ENCODE results near the gene MBOAT1. TPM values are rescaled to one million over a fixed set of nuclear protein-coding genes. Genes with fewer than 3 reads are reported as not detected.

The MBOAT1 gene
- total and polyA plus RNA-seq, 3 experiments from 2014 or later, result 3.2 to 12.5 (median 11.6) TPM

- CTCF ChIA-PET, result no interaction called here
- Histone ChIP-seq H3K9me3 (ENCODE audit: low read length) (no peaks in the 10 kb centered on the region), H3K4me3 (ENCODE audit: low read length) (no peak overlapping the region), H3K27ac (ENCODE audit: low read depth, low read length) (no peak overlapping the region), H3K27me3 (ENCODE audit: insufficient read depth, low read length, poor library complexity, severe bottlenecking) (no peaks in the 10 kb centered on the region), H3K4me1 (ENCODE audit: insufficient read depth, low read length) (no peaks in the 10 kb centered on the region), H3K36me3 (ENCODE audit: insufficient read depth, low read length) (no peaks in the 10 kb centered on the region)
- Mint-ChIP-seq H3K36me3 (peaks cover 10 to 43% (median 19%) of the 10 kb centered on the region in 3 donors), H3K4me3 (no peak overlapping the region), H3K27ac (no peak overlapping the region), H3K9me3 (no peaks in the 10 kb centered on the region), H3K4me1 (no peaks in the 10 kb centered on the region), H3K27me3 (no peaks in the 10 kb centered on the region)
- POLR2A ChIA-PET, result no interaction called here
- no peak for DNase-seq
These were observed 76.5 kb downstream of the MBOAT1 start for GRCh38 chr6:20135677-20136268.

DNA sequence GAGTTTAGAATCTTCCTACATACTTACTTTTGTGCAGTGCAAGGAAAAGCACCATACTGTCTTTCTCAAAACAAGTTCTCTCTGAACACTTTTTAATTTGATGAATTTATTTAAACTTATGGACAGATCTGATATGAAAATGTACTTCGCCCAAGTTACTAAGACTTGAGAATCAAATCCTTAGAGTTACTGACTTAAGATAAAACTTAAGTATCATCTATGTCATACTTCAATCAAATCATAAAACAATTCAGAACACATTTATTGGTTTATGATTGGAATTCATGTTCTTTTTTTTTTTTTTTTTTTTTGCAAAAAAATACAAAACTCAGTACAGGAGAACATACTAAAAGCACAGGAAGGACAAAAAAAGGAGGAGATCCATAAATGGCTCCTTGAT lies 77.7 kb downstream of the MBOAT1 start:
- Histone ChIP-seq H3K4me3 (ENCODE audit: low read length) (no peak overlapping the region), H3K36me3 (ENCODE audit: insufficient read depth, low read length) (no peaks in the 10 kb centered on the region), H3K9me3 (ENCODE audit: low read length) (no peaks in the 10 kb centered on the region), H3K27me3 (ENCODE audit: insufficient read depth, low read length, poor library complexity, severe bottlenecking) (no peaks in the 10 kb centered on the region), H3K4me1 (ENCODE audit: insufficient read depth, low read length) (no peaks in the 10 kb centered on the region), H3K27ac (ENCODE audit: low read depth, low read length) (no peak overlapping the region)
- POLR2A ChIA-PET, result no interaction called here
- DNase-seq, result no peak
- Mint-ChIP-seq H3K27ac (no peak overlapping the region), H3K9me3 (no peaks in the 10 kb centered on the region), H3K27me3 (no peaks in the 10 kb centered on the region), H3K36me3 (peaks cover 7 to 39% (median 12%) of the 10 kb centered on the region in 3 donors), H3K4me1 (no peaks in the 10 kb centered on the region), H3K4me3 (no peak overlapping the region)
- CTCF ChIA-PET, result no interaction called here

GRCh38 chr6:20129290-20130088 lies 82.8 kb downstream of the MBOAT1 start:
- Mint-ChIP-seq H3K4me1 (peaks cover 5 to 7% (median 5%) of the 10 kb centered on the region in 3 donors), H3K27me3 (no peaks in the 10 kb centered on the region), H3K36me3 (peaks cover 4 to 43% (median 6%) of the 10 kb centered on the region in 3 donors), H3K4me3 (no peak overlapping the region), H3K9me3 (no peaks in the 10 kb centered on the region), H3K27ac (peak overlapping the region in 2 of 8 donors; percentile 18 to 24)
- Histone ChIP-seq H3K27me3 (ENCODE audit: insufficient read depth, low read length, poor library complexity, severe bottlenecking) (no peaks in the 10 kb centered on the region), H3K36me3 (ENCODE audit: insufficient read depth, low read length) (no peaks in the 10 kb centered on the region), H3K9me3 (ENCODE audit: low read length) (no peaks in the 10 kb centered on the region), H3K4me1 (ENCODE audit: insufficient read depth, low read length) (no peaks in the 10 kb centered on the region), H3K4me3 (ENCODE audit: low read length) (no peak overlapping the region), H3K27ac (ENCODE audit: low read depth, low read length) (no peak overlapping the region)
- POLR2A ChIA-PET, result no interaction called here
- CTCF ChIA-PET, result interaction anchor here (0.7 kb wide), 1 partner anchor 11 kb away, joined by 3 read pairs; no protein-coding TSS in a partner anchor
- DNase-seq, result no peak

DNA sequence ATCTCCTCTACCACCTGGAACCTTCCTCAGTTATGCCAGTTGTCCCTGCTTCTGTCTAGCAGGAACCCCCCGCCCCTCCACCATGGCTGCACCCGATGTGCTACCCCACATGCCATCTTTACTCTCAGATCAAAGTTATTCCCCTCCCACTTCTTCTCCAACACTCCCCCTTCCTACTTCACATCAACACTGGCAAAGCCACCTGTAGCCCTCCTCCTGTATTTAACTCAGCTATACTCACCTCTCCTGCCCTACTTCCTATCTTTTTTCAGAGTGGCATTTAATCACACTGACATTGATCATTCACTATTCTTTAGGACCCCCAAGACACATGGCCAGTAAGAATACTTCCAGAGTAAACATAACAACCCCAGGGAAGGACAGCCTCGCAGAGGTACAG lies 84.3 kb downstream of the MBOAT1 start:
- peak overlapping the region in 1 of 8 donors; percentile 0 for H3K27ac Mint-ChIP-seq
- Histone ChIP-seq H3K9me3 (ENCODE audit: low read length) (no peaks in the 10 kb centered on the region), H3K27ac (ENCODE audit: low read depth, low read length) (no peak overlapping the region), H3K27me3 (ENCODE audit: insufficient read depth, low read length, poor library complexity, severe bottlenecking) (no peaks in the 10 kb centered on the region), H3K36me3 (ENCODE audit: insufficient read depth, low read length) (no peaks in the 10 kb centered on the region), H3K4me3 (ENCODE audit: low read length) (no peak overlapping the region), H3K4me1 (ENCODE audit: insufficient read depth, low read length) (no peaks in the 10 kb centered on the region)
- POLR2A ChIA-PET, result no interaction called here
- DNase-seq, result no peak
- H3K27me3 Mint-ChIP-seq, result no peaks in the 10 kb centered on the region
- peaks cover 5 to 7% (median 5%) of the 10 kb centered on the region in 3 donors for H3K4me1 Mint-ChIP-seq
- peaks cover 0 to 49% (median 2%) of the 10 kb centered on the region in 3 donors for H3K36me3 Mint-ChIP-seq
- H3K9me3 Mint-ChIP-seq, result no peaks in the 10 kb centered on the region
- CTCF ChIA-PET, result no interaction called here
- H3K4me3 Mint-ChIP-seq, result no peak overlapping the region

DNA sequence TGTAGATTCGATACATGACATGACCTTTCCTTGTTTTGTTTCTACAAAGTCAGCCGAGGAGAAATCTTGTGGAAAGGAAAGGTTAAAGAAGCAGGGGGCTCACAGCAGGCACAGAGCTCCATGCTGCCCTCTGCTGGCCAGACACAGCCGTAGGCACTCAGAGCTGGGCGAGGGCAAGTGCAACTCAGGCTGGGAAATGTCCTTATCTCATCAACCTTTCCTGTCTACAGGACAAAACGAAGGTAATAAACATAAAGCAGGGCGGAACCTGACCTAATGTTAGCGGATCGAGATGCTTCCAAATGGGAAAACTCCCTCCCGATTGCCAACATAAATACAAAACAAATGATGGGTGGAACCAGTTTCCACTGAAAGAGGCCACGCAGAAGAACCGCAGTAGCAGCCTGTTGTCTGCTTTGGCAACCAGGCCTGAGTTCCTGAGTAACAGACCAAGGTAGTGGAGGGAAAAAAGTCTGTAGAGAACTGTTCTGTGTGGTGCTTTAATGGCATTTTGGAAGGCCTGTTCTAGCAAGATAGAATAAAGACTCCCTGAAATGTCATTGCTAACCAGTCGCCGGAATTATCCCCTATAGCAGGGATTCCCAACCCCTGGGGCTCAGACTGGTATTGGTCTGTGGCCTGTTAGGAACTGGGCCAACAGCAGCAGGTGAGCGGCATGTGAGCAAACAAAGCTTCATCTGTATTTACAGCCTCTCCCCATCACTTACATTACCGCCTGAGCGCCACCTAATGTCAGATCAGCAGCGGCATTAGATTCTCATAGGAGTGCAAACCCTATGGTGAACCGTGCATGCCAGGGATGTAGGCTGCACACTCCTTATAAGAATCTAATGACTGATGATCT lies 85.2 kb downstream of the MBOAT1 start:
- H3K27me3 Mint-ChIP-seq, result no peaks in the 10 kb centered on the region

GRCh38 chr6:20126102-20126752 lies 86.0 kb downstream of the MBOAT1 start:
- Histone ChIP-seq H3K4me1 (ENCODE audit: insufficient read depth, low read length) (no peaks in the 10 kb centered on the region), H3K4me3 (ENCODE audit: low read length) (no peak overlapping the region), H3K36me3 (ENCODE audit: insufficient read depth, low read length) (no peaks in the 10 kb centered on the region), H3K27me3 (ENCODE audit: insufficient read depth, low read length, poor library complexity, severe bottlenecking) (no peaks in the 10 kb centered on the region), H3K9me3 (ENCODE audit: low read length) (no peaks in the 10 kb centered on the region), H3K27ac (ENCODE audit: low read depth, low read length) (no peak overlapping the region)
- H3K27me3 Mint-ChIP-seq, result no peaks in the 10 kb centered on the region
- H3K27ac Mint-ChIP-seq, result no peak overlapping the region
- no peaks in the 10 kb centered on the region for H3K9me3 Mint-ChIP-seq
- H3K36me3 Mint-ChIP-seq, result peaks cover 2 to 52% (median 3%) of the 10 kb centered on the region in 3 donors
- no peak for DNase-seq
- ChIA-PET POLR2A (no interaction called here), CTCF (interaction anchor here (0.8 to 1.8 kb wide), 14 partner anchors 8 to 404 kb away, joined by 3 to 10 read pairs (median 4); no protein-coding TSS in a partner anchor)
- peaks cover 5 to 7% (median 5%) of the 10 kb centered on the region in 3 donors for H3K4me1 Mint-ChIP-seq
- H3K4me3 Mint-ChIP-seq, result no peak overlapping the region

More for the DNA sequence above, 85.2 kb downstream of the MBOAT1 start:
- no peak overlapping the region for H3K4me3 ChIP-seq (ENCODE audit: low read length)
- Mint-ChIP-seq H3K9me3 (no peaks in the 10 kb centered on the region), H3K27ac (peak overlapping the region in 2 of 8 donors; percentile 58 to 72), H3K36me3 (peaks cover 2 to 52% (median 3%) of the 10 kb centered on the region in 3 donors), H3K4me3 (no peak overlapping the region), H3K4me1 (peaks cover 5 to 7% (median 5%) of the 10 kb centered on the region in 3 donors)
- DNase-seq, result peak; percentile 19 to 67 (median 35)
- no peaks in the 10 kb centered on the region for H3K36me3 ChIP-seq (ENCODE audit: insufficient read depth, low read length)
- ChIA-PET POLR2A (no interaction called here), CTCF (interaction anchor here (0.8 to 1.8 kb wide), 14 partner anchors 9 to 403 kb away, joined by 3 to 10 read pairs (median 4); no protein-coding TSS in a partner anchor)
- H3K9me3 ChIP-seq (ENCODE audit: low read length), result no peaks in the 10 kb centered on the region
- H3K27ac ChIP-seq (ENCODE audit: low read depth, low read length), result no peak overlapping the region
- no peaks in the 10 kb centered on the region for H3K4me1 ChIP-seq (ENCODE audit: insufficient read depth, low read length)
- H3K27me3 ChIP-seq (ENCODE audit: insufficient read depth, low read length, poor library complexity, severe bottlenecking), result no peaks in the 10 kb centered on the region

DNA sequence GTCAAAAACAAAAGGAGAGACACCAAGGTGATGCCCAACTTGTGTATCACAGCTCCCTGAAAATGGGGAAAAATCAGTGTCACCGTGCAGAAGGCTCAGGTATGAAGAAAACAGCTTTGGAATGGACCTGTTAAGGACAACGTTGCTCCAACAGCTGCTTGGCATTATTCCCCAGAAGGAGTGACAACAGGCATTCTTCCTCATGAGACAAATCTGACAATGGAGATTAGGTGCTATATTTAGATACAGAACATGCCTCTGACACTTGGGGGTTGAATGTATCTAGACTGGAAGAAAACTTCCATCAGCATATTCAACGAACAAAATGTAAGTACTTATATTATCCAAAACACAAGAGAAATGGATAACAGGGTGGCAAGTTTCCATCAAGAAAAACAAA lies 87.7 kb downstream of the MBOAT1 start:
- H3K27me3 Mint-ChIP-seq, result no peaks in the 10 kb centered on the region
- POLR2A ChIA-PET, result no interaction called here
- H3K27ac Mint-ChIP-seq, result no peak overlapping the region
- H3K9me3 Mint-ChIP-seq, result no peaks in the 10 kb centered on the region
- no peak for DNase-seq
- H3K4me1 ChIP-seq (ENCODE audit: insufficient read depth, low read length), result no peaks in the 10 kb centered on the region
- CTCF ChIA-PET, result interaction anchor here (0.9 to 1.2 kb wide), 2 partner anchors 20 to 32 kb away, joined by 3 to 4 read pairs; no protein-coding TSS in a partner anchor
- H3K4me3 Mint-ChIP-seq, result no peak overlapping the region
- H3K27me3 ChIP-seq (ENCODE audit: insufficient read depth, low read length, poor library complexity, severe bottlenecking), result no peaks in the 10 kb centered on the region
- no peaks in the 10 kb centered on the region for H3K9me3 ChIP-seq (ENCODE audit: low read length)
- H3K36me3 ChIP-seq (ENCODE audit: insufficient read depth, low read length), result no peaks in the 10 kb centered on the region
- no peak overlapping the region for H3K27ac ChIP-seq (ENCODE audit: low read depth, low read length)
- no peak overlapping the region for H3K4me3 ChIP-seq (ENCODE audit: low read length)
- H3K4me1 Mint-ChIP-seq, result peaks cover 5 to 7% (median 5%) of the 10 kb centered on the region in 3 donors
- H3K36me3 Mint-ChIP-seq, result peaks cover 3 to 52% (median 5%) of the 10 kb centered on the region in 3 donors

Data from CD8-positive, alpha-beta memory T cell (primary cell).